Stimulated activated CD4-positive, alpha-beta T cell treated with anti-CD3 and anti-CD28 coated beads, Interleukin-2, amount 100 ng/mL, for 48 hours (primary cell): ENCODE data around the gene PRR12.
"Not testable (repeated sequence)": the region's sequence is repeated elsewhere in the genome, so short reads cannot be mapped to it uniquely, and the experiment has no call there.

ENCODE experiments used
- DNase-seq, 2 donors: peaks; one replicate each; pipeline ENCODE4 v3.0.0-alpha.2; 2020

The PRR12 gene

DNA sequence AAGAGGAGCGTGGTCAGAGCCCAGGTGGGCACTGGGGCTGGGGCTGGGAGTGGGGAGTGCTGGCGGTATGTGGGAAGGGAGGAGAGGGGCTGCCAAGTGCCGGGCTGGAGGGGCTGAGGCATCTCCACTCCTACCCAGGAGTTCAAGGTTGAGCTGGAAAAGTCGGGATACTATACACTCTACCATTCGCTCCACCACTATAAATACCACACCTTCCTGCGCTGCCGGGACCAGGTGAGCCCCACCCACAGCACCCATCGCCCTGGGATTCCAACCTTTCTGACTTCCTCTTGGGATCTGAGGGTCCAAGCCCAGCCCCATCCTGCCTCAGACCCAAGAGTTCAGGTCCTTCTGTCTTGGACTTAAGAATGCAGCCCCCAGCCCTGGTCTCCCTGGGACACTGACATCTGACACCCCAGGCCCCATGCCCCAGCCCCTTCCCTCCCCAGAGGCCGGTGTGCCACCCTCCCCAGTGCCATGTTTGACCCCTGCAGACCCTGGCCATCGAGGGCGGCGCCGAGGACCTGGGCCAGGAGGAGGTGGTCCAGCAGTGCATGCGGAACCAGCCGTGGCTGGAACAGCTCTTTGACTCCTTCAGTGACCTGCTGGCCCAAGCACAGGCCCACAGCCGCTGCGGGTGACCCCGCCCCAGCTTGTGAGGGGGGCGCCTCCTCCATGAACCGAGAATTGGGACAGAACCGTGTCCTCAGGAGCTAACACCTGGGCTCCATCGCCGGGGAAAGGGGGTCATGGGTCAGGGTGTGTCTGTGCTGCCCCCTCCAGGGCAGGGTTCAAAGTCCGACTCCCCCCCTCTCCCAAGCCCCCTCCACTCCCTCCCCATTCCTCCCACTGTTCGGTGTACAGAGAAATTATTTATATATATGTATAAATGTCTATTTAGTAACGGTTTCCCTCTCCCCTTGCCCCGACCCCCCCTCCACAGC lies 34.3 kb downstream of the PRR12 start:
- no peak for DNase-seq

DNA sequence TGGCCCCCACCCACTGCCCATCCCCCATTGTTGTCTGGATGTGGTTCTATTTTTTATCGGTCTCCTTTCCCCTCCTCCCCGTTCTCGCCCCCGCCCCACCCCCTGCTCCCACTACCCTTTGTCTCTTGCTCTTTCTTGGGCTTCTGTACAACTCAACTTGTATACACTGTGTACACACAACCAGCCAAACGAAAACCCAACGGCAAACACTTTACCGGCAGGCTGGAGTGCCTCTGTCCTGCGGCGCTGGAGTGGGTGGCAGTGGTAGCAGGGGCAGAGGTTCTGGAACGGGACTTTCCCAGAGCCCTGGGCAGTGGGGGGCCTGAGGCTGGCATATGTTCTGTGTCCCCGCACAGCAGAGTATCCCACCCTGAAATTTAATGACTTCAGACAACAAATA lies 35.2 kb downstream of the PRR12 start:
- DNase-seq: no peak

DNA sequence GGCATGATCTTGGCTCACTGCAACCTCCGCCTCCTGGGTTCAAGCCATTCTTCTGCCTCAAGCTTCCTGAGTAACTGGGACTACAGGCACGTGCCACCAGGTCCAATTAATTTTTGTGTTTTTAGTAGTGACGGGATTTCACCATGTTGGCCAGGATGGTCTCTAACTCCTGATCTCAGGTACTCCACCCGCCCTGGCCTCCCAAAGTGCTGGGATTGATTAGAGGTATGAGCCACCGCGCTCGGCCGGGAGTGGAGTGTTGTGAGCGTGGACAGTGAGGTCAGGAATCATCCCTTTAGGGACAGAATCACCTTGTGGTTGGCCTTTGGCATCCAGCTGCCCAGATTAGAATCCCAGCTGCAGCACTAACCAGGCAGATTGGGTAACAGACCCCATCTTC lies 38.7 kb downstream of the PRR12 start:
- DNase-seq: no peak

DNA sequence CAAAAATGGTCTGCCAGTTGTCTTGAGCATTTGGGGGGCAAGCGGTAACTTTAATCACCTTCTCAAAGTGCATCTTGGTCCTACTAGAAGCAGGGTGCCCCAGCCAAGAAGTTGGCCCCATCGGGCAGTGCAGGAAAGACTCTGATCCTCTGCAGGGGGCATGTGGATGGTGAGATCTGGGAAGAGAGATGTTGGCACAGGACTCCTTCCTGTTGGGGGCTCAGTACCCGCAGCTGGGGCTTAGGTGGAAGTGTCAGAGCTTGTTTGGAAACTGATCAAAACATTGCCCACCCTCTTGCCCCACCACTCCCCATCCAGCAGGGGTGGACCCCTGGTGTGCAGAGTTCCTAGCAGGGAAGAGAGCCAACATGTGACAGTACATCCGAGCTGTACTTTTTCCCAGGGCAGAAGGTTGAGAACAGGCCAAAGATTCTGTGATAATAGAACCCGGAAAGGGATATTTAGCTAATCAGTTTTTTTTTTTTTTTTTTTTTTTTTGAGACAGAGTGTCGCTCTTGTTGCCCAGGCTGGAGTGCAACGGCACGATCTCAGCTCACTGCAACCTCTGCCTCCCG lies 40.1 kb downstream of the PRR12 start:
- no peak for DNase-seq

DNA sequence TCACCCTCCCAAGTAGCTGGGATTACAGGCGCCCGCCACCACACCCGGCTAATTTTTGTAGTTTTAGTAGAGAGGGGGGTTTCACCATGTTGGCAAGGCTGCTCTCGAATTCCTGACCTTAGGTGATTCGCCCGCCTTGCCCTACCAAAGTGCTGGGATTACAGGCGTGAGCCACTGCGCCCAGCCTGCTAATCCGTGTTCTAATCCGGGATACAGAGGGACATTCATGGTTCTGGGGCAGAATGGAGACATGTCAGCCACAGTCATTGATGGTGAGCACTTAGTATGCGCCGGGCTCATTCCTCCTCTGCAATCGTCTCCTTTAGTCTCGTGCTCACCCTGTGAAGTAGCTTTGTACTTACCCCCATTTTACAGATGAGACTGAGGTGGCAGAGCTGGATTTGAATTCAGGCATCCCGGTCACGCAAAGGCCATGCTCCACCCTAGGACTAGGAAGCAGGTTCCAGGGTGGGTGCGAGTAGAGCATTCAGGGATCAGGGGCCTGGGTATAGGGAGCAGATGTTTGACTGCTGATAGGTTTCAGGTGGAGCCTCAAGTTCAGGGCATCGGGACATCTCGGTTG lies 40.7 kb downstream of the PRR12 start:
- DNase-seq: no peak

DNA sequence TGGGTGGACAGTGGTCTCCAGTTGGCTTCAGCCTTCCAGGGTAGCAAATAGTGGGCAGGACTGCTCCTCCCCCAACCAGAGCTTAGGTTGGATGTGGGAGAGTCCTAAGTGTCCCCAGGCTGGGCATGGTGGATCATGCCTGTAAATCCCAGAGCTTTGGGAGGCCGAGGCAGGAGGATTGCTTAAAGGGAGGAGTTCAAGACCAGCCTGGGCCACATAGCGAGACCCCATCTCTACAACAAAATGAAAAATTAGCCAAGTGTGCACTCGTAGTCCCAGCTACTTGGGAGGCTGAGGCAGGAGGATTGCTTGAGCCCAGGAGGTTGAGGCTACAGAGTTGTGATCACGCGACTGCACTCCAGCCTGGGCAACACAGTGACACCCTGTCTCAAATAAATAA lies 41.6 kb downstream of the PRR12 start:
- DNase-seq: no peak

DNA sequence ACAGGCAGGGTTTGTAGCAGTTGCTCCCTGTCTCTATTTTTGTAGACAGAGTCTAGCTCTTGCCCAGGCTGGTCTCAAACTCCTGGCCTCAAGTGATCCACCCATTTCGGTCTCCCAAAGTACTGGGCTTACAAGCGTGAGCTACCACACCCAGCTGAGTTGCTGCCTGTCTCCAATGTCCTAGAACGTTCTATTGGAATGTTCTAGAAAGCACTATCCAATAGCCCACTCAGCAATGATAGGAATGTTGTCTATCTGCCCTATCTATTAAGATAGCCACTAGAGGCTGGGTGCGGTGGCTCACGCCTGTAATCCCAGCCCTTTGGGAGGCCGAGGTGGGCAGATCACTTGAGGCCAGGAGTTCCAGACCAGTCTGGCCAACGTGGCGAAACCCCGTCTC lies 42.3 kb downstream of the PRR12 start:
- DNase-seq: not testable (repeated sequence)

DNA sequence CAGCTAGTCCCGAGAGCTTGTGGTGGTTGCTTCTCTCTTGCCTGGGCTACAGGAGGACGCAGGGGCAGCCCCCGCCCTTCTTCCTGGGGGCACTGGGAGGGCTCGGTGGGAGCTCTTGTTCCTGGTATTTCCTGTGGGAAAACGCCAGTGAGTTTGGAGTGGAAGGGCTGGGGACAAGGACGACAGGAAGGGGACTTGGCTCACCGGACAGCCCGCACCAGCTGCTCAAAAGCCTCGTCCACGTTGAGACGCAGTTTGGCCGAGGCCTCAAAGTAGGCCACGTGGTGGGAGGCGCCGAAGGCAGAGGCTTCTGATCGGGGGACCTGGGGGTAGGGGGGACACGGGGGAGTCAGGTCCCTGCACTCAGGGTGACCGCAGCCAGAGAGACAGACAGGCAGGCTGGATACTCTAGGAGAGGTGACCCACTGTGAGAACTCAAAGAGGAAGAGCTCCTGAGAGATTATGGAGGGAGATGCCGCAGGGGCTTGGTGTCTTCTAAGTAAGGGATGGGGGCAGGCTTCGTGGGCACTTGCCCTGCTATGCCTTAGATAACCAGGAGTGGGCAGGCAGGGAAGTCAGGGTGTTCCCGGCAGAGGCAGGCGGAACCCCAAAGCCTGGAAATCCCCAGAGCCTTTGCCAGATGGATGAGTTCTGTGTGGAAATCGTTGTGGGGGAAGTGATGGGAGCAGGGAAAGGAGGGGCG lies 44.7 kb downstream of the PRR12 start:
- no peak for DNase-seq

DNA sequence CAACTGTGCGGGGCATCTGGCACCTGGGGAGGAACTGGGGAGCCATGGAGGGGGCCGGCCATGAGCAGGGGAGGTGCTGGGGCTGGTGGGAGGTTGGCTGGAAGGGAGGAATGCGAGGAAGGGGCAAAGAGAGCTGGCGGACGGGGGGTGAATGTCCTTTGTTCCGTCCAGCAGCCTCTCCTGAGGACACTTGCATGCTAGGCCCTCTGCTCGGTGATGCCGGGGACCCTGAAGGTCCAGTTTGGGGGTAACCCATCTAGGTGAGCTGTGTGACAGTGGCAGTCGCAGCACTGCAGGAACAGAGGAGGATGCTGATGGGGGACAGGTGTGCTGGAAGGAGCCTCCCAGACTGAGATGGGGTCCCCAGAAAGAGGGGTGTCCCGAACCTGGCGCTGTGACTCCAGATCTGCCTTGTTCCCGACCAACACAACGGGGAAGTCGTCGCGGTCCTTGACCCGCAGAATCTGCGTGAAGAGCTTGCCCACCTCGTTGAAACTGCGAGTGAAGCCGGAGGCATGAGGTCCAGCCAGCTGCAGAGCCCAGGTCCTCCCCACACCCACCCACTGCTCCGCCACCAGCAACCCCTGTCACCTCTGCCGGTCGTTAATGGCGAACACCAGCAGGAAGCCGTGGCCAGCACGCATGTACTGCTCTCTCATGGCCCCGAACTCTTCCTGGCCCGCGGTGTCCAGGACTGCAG lies 45.4 kb downstream of the PRR12 start:
- no peak for DNase-seq

DNA sequence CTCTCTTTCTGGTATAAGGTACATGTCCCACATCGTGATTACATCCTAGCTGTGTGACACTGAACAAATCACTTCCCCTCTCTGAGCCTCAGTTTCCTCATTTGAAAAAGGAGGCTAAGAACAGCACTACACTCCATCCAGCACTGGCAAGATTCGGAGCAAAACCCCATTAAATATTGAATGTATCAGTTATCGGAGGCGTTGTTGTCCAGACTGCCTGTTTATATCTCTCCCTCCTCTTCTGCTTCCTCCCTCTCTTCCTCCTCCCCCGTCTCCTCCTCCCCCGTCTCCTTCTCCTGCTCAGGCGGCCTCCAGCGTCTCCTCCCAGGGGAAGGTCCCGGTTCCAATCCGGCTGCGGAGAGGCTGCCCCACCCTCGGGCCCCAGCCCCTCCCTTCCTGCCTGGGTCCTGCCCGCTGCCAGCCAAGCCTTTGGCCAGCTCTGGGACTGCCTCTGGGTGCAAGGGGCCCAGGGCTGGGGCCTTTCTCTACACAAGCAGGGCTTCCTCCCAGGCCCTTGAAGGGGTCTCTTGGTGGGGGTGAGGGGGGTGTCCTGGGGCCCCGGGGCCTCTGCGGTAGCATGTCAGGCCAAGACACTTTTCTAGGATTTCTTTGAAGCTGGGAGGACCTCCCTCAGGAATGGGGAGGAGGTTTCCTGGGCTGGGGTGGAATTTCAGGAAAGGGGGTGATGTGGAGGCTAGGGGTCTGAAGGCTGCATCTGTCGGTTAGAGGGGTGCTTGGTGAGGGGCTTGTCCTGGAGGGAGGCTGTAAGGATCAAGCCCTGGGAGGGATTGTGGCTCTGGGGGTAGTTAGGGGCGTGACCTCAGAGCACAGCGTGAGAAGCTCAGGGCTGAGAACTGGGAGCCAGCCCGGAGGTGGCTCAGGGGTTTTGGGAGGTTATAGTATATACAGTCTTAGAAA lies 47.1 kb downstream of the PRR12 start:
- no peak for DNase-seq

DNA sequence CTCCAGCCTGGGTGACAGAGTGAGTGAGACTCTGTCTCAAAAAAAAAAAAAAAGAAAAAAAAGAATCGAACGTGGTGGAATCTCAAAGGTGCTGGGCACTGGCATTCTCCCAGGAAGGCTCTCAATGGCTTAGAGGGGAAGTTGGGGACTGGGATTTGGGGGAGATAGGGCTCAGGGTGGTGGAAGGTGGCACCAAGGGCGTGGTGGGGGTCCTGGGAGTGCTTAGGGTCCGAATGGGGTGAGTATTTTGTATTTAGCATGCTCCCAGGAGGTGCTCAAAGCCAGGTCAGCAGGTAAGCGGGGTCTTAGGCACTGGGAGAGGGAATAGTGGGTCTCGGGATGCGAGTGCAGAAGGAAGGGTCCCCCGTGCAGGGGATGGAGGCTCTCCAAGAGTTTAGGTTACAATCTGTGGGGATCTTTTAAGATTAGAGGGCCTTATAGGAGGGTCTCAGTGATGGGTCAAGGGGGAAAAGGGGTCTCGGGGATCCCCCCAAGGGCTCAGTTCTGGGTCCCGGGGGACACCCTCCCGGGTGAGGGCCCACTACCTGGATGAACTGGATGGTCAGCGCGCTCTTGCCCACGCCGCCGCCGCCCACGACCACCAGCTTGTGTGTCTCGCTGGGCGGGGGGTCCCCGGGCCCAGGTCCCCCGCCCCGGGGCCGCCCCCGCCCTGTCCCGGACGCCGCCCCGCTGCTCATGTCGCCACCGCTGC lies 48.6 kb downstream of the PRR12 start:
- DNase-seq: no peak

DNA sequence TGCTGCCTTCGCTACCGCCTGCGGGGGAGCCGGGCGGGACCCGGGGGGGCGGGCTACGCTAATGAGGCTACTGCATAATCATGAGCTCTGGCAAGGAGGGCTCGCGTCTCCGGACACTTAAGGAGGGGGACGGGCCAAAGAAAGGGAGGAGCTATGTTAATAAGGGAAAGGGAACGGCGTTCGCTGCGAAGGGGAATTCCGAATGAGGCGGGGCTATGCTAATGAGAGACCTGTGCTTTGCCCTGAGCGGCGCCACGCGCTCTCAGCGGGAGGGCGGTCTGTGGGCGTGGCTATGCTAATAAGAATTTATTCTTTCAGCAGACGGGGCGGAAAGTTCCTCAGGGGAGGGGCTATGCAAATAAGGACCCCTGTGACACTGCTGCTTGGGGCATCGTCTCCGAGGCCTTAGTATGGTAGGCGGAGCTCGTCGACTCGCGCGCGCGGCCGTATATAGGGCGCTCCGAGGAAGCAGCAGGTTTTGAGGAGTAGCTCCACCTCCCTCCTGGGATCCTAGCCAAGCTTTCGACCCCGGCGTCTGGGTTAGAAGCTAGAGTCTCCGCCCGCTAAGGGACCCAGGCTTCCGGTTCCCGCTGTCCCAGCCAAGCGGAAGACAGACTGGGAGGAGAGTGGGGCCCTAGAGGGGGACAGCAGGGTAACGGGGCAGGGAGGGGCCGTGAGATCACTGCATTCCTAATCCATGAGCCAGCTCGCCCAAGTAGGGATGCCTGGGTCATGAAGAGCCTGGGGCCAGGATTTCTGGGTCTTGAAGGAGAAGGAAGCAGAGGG lies 49.3 kb downstream of the PRR12 start, which contains the start of gene RRAS:
Gene RRAS, minus strand, starts transcription at position 31 of the 786 bp plus-strand sequence. CDS start 45 bp downstream, outside the sequence.
- DNase-seq: peak; percentile 99 to 100

DNA sequence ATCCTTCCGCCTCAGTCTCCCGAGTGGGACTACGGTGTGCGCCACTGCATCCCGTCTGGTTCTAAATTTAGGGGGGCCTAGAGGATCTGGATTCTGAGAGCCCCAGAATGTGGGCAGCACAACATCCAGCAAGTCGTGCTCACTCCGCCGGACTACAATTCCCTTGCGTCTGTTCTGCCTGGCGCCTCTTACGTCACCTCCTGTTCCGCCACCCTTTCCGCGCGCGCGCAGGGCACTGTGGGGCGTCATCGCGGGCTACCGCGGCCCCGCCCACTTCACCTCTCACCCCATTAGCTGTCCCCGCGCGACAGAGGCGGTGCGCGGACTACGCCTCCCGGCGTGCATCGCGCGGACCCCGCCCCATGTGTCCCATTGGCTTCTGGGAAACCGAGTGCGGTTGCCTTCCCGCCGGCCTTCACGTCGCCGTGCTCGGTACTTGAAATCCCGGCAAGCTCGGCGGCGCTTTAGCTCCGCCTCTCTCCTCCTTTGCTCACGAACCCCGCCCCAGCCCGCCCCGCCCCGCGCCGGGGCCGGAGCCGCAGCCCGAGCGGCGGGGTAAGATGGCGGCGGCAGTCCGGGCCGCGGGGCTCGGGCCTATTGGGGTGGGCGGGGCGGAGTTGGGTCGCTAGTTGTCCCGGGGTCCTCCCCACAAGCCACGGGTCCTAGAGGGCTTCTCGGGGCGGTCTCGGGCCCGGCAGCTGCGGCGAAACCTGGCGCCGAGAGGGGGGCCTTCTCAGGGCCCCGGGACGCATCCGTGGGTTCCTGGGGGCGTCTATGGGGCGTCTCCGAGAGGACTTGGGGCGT lies 50.9 kb downstream of the PRR12 start, which contains the start of gene SCAF1:
Gene SCAF1, plus strand, starts transcription at position 522 of the 804 bp plus-strand sequence. CDS start 2,818 bp downstream, outside the sequence.
- DNase-seq: peak; percentile 98 to 99

DNA sequence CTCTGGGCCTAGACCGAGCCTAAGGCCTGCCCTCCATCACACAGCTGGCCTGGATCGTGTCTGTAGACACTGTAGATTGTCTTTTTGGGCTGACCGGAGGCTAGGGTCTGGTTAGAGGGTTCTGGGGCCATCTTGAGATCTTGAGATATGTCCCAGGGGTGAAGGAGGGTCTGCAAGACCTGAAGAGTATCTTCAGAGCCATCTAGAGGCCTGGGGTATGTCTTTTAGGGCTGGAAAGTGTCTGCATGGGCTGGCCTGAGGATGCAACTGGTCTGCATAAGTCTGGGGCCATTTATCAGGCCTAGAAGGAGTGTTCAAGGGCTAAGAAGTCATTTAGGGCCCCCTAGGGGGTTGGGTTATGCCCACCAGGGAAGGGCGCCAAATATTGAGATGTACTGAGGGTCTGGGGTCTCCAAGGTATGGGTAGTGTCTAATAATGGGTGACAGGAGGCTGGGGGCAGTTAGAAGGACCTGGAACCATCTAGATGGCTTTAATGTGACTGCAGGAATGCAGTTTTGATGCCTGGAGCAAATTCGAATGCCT lies 51.6 kb downstream of the PRR12 start:
- DNase-seq: no peak

DNA sequence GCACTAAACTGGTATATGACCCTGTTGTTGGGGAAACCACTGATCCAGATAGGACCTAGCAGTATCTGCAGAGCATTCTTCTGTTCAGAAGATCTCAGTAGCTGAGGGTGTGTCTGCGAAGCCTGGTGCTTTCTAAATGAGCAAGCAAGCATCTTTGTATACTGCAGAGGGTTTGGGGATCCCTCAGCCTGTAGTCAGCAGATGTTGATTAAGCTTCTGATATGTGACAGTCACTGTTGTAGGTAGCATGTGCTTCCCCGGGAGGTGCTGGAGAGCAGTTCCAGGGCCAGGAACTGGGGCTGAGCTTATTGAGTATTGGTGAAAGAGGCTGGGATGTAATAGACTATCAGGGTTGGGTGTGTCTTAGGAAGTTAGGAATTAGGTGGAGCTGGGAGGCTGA lies 52.5 kb downstream of the PRR12 start:
- peak in 1 of 2 donors; percentile 9 for DNase-seq

DNA sequence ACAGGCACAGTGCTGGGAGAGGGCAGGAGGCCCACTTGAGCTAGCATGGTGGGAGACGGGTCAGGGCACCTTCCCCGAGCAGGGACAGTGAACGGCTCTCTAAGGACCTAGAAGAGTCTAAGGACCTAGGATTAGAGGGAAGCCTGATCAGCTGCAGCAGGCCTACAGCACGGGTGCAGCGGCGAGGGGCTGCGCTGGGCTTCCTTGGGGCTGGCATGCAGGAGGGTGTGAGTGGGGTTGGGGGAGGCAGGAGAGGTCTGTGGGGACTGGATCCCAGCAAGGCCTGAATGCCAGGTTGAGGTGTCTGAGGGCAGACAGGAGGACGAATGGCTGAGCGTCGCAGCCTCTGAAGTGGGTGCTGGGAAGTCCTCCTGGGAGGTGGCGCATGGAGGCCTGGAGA lies 54.6 kb downstream of the PRR12 start:
- no peak for DNase-seq

DNA sequence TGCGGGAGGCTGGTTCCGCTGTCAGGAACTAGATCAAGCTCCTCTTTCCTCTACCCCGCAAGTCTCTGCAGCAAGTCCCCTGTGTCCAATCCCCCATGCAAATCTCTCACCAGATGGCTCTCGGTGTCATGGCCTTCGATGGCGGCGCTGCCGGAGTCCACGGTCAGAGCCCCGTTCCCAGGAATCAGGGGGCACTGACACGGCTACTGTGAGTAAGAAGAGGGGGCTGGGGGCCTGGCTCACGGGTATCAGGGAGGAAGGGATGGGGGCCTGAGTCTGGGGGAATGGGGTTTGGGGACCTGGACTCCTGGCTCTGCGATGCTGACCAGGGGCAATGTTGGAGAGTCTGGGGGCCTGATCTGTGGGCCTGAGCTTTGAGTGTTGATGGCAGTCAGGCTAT lies 55.0 kb downstream of the PRR12 start:
- no peak for DNase-seq

DNA sequence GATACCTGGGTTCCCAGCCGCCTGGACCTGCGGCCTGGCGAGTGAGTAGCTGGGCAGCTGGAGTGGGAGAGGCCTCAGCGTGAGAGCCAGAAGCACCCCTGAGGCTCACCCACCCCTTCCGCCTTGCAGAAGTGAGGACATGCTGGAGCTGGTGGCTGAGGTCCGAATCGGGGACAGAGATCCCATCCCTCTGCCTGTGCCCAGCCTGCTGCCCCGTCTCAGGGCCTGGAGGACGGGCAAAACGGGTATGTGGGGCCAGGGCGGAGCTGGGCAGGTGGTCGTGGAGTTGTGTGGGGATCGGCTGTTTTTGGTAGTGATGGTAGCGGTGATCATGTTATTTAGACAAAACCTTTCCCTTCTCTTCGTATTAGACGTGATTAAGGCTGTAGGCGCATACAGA lies 55.6 kb downstream of the PRR12 start:
- no peak for DNase-seq
